Cardiac fibroblast (primary cell): Measurements from ENCODE around the gene COPS9.

Experiments used
- DNase-seq, 2 donors: peaks; one replicate each; pipeline versions ENCODE4 v3.0.0 to v3.0.0-alpha.2; 2010; ENCODE audit warnings: low read depth in 2 of 2
- H3K4me3 ChIP-seq, 2 donors: replicated peaks in 1 of 2; 1 replicate in 1 of 2; 2 replicates in 1 of 2; pipeline ENCODE4 v1.5.1; 2011; ENCODE audit warnings: low read depth in 2 of 2, low read length in 2 of 2, mild to moderate bottlenecking in 2 of 2, moderate library complexity in 1 of 2
- TF ChIP-seq, protein P1 (sequence below): IDR thresholded peaks from one replicate; pipeline ENCODE4 v1.5.1; 2011; ENCODE audit warnings: low read depth, mild to moderate bottlenecking, low read length, inconsistent platforms

COPS9 gene

DNA sequence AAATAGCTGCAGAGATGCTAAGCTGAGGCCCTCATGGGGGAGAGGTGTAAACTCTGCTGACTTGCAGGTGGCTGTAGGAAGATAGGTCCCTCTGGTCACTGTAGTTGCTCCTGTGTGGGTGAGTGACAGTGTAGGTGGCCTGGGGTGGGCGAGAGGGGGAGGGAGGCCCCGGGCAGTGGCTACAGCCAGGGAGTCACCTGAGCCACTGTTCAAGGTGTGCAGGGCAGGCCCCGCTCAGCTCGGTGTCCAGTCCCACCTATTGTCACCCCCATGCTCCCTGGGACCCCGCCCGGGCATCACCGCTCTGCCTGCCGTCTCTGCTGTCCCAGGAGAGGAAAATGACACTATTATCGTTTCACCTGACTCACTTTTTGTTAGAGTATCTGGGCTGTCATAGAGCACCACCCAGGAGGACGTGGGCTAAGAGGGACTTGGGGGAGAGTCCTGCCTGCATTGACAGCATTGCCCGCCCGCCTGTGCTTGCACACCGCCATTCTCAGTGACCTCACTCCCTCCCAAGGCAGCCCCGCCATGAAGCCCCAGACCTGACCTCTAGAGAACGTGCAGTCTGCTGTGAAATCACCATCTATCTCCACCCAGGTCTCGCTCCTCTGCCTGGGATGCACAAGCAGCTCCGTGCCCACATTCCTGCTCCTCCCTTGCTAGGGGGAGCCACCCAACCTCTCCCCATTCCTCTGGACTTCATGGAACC is 29.2 kb downstream of the COPS9 start:
- TF ChIP-seq, protein P1, sequence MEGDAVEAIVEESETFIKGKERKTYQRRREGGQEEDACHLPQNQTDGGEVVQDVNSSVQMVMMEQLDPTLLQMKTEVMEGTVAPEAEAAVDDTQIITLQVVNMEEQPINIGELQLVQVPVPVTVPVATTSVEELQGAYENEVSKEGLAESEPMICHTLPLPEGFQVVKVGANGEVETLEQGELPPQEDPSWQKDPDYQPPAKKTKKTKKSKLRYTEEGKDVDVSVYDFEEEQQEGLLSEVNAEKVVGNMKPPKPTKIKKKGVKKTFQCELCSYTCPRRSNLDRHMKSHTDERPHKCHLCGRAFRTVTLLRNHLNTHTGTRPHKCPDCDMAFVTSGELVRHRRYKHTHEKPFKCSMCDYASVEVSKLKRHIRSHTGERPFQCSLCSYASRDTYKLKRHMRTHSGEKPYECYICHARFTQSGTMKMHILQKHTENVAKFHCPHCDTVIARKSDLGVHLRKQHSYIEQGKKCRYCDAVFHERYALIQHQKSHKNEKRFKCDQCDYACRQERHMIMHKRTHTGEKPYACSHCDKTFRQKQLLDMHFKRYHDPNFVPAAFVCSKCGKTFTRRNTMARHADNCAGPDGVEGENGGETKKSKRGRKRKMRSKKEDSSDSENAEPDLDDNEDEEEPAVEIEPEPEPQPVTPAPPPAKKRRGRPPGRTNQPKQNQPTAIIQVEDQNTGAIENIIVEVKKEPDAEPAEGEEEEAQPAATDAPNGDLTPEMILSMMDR: no peak
- no peak overlapping the region for H3K4me3 ChIP-seq
- no peak for DNase-seq

DNA sequence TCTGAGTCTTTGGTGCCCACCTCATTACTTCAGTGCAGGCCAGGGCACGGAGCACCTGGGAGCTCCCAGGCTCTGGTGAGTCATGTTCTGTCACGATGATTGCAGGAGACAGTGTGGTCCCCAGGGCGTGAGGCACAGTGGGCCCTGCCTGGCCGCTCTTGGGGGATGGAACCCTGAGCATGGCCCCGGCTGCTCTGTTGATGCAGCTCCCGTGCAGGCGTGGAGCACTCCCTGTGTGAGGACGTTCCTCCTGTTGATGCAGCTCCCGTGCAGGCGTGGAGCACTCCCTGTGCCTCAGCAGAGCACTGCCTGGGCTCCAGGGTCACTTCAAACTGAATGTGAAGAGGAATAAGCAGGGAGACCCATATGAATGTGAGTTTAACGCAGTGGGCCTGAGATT is 30.1 kb downstream of the COPS9 start:
- DNase-seq: no peak
- H3K4me3 ChIP-seq: no peak overlapping the region
- TF ChIP-seq, protein P1: no peak

DNA sequence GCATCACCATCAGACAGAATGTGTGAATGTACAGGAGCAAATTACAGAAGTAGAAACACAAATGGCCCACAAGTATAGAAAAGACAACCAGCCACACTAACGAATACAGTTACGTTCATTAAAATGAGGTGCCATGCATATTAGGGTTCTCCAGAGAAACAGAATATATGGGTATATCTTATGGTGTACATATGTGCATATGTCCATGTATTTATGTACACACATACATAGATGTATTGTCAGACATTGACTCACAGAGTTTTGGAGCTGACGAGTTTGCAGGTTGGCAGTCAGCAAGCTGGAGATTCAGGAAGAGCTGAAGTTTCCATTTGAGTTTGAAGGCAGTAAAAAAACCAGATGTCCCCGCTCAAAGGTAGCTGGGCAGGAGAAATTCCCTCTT is 33.0 kb downstream of the COPS9 start:
- no peak overlapping the region for H3K4me3 ChIP-seq
- TF ChIP-seq, protein P1: no peak
- DNase-seq: no peak

DNA sequence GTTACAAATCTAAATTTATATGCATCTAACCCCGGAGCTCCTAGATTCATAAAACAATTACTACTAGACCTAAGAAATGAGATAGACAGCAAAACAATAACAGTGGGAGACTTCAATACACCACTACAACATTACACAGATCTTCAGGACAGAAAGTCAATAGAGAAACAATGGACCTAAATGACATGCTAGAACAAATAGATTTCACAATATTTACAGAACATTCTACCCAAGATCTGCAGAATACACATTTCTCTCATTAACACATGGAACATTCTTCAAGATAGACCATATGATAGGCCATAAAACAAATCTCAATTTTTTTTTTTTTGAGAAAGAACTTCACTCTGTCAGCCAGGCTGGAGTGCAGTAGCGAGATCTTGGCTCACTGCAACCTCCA is 37.8 kb downstream of the COPS9 start:
- TF ChIP-seq, protein P1: no peak
- DNase-seq: no peak
- H3K4me3 ChIP-seq: no peak overlapping the region

DNA sequence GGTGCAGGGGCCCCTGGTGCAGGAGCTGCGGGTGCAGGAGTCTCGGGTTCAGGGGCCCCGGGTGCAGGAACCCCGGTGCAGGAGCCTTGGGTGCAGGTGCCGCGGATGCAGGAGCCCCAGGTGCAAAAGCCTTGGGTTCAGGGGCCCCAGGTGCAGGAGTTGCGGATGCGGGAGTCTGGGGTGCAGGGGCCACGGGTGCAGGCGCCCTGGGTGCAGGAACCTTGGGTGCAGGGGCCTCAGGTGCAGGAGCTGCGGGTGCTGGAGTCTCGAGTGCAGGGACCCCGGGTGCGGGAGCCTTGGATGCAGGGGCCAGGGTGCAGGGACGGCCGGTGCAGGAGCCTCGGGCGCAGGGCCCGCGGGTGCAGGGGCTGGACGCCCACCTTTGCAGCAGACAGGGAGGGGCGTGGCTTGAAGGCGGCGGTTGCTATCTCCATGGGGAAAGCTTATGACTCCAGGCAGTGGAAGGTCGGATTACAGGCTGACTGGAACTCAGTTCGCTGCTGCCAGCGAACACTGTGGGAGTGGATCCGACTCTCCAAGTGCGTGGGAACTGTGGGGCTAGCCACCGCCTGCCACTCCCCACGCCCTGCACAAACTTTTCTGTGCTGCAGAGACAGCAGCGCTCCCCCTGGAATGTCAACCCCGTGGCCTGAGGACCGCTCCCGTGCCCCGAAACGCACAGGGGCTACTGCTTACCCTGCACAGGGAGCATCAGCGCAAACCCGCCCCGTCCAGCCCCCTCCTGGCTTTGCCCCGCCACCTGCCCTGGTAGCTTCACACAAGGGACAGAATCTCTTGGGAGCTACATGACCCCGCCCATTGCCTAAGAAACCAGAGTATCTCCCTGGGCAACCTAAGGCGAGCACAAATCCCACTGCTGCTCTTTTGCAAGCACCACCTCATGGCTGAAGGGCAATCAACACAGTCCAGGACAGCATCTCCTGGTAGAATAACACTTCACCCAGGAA is 40.3 kb downstream of the COPS9 start:
- TF ChIP-seq, protein P1: no peak
- no peak overlapping the region for H3K4me3 ChIP-seq
- DNase-seq: no peak

DNA sequence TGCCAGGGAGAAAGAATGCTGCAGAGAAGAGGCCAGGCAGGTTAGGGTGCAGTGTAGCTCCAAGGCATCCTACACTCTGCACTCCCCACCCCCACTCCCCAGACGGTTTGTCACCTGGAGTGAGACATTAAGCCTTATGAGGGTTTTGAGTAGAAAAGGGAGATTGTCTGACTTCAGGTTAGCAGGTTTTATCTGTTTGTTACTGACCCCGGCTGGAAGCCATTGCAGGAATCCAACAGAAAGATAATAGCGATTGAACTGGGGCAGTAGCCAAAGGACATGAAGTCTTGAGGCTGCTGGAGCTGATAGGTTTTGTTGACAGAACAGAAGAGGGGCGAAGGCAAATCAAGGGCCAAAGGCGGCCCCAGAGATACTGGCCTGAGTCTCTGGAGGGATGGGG is 46.8 kb downstream of the COPS9 start:
- TF ChIP-seq, protein P1: no peak
- DNase-seq: no peak
- no peak overlapping the region for H3K4me3 ChIP-seq
